PFSK-1 (cell line): ENCODE measurements around the gene TRAPPC3L.

ENCODE experiments used
- REST ChIP-seq, 2 experiments: IDR thresholded peaks; 2 replicates each; pipeline versions ENCODE4 v1.6.1 to v1.8.0; 2011 to 2012; ENCODE audit warnings: low read depth in 2 of 2, low read length in 2 of 2, control low read depth in 1 of 2, inconsistent platforms in 1 of 2, mild to moderate bottlenecking in 1 of 2, moderate library complexity in 1 of 2; ENCODE audit not compliant: insufficient read depth in 1 of 2
- TAF1 ChIP-seq: IDR thresholded peaks from 2 replicates; pipeline ENCODE4 v1.6.1; 2012; ENCODE audit warnings: low read length, control low read depth, borderline replicate concordance; ENCODE audit not compliant: insufficient read depth

GRCh38 chr6:116579143-116579542 lies 33.7 kb upstream of the TRAPPC3L start:
- TF ChIP-seq REST (IDR thresholded peaks at IDR 0.05; ENCODE audit: insufficient read depth in 1 of 2, low read depth in 2 of 2, low read length in 2 of 2) (no peak), TAF1 (no peak)
